HepG2 (cell line): ENCODE results near the gene TCEA3.

Experiments used
- CCAR2 ChIP-seq: fragments of 200-400 bp; formaldehyde crosslinking; optimal IDR thresholded peaks from 2 replicates; pipeline ENCODE3; 2018; ENCODE audit warnings: low read depth, mild to moderate bottlenecking, low read length, moderate library complexity
- EP300 ChIP-seq, 3 experiments: sonication (generic) in 1 of 3; formaldehyde crosslinking in 1 of 3; IDR thresholded peaks; 2 replicates each; pipeline versions ENCODE4 v1.5.1 to v1.6.1; 2011 to 2020; ENCODE audit warnings: low read depth in 2 of 3, low read length in 2 of 3, borderline replicate concordance in 1 of 3, improper control_type of control experiment in 1 of 3, mild to moderate bottlenecking in 1 of 3, missing genetic modification reagents in 1 of 3, moderate library complexity in 1 of 3
- JUN ChIP-seq: sonication (generic); formaldehyde crosslinking; IDR thresholded peaks from 2 replicates; pipeline ENCODE4 v1.4.0; 2020; ENCODE audit warnings: mild to moderate bottlenecking, missing genetic modification reagents
- PHB2 ChIP-seq: fragments of 450-650 bp; IDR thresholded peaks from 2 replicates; pipeline ENCODE4 v1.6.1; 2018; ENCODE audit not compliant: partially characterized antibody
- POLR2A ChIP-seq, 2 experiments: IDR thresholded peaks; 2 replicates each; pipeline ENCODE4 v1.6.1; 2011; ENCODE audit warnings: low read depth in 2 of 2, low read length in 2 of 2, mild to moderate bottlenecking in 1 of 2, moderate library complexity in 1 of 2; ENCODE audit not compliant: insufficient read depth in 1 of 2
- TEAD2 ChIP-seq: sonication (generic); formaldehyde crosslinking; IDR thresholded peaks from 2 replicates; pipeline ENCODE4 v1.9.0; 2021; ENCODE audit warnings: missing genetic modification reagents
- ZFP37 ChIP-seq: sonication (generic); formaldehyde crosslinking; IDR thresholded peaks from 2 replicates; pipeline ENCODE4 v1.4.0; 2020; ENCODE audit warnings: missing genetic modification reagents, borderline replicate concordance
- ZNF572 ChIP-seq: sonication (generic); formaldehyde crosslinking; IDR thresholded peaks from 2 replicates; pipeline ENCODE4 v1.5.1; 2020; ENCODE audit warnings: mild to moderate bottlenecking, missing genetic modification reagents

DNA sequence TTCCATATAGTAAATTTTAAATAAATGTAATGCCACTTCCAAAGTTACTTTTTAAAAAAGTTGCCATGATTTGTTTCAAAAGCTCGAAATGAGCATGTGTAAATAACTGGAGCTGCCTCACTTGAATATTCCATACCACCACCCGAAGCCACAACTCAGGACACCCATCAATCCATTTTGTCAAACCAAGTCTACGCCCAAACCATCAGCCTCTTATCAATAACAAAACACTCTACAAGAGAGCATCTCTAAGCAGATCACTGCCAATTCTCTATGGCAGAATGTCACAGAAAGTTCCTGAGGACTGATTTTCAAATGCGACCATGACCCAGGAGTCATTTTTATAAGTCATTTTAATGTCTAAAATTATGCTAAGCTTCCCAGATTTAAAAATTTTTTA lies 84.9 kb downstream of the TCEA3 start:
- TF ChIP-seq EP300 (IDR thresholded peaks at IDR 0.05; ENCODE audit: low read depth in 2 of 2, low read length in 2 of 2) (no peak), EP300 (CRISPR knock-in tag; IDR thresholded peaks at IDR 0.05; ENCODE audit: borderline replicate concordance) (no peak), JUN (CRISPR knock-in tag) (no peak), ZNF572 (CRISPR knock-in tag) (no peak), POLR2A (IDR thresholded peaks at IDR 0.05; ENCODE audit: insufficient read depth in 1 of 2, low read depth in 2 of 2, low read length in 2 of 2) (no peak), ZFP37 (CRISPR knock-in tag) (no peak), TEAD2 (CRISPR knock-in tag) (no peak), PHB2 (no peak), CCAR2 (no peak)
